BE2C (cell line): ENCODE measurements around the gene DIP2C.
"Not testable (repeated sequence)": the region's sequence is repeated elsewhere in the genome, so short reads cannot be mapped to it uniquely, and the experiment has no call there.

Experiments used
- DNase-seq: peaks from one replicate; pipeline ENCODE4 v3.0.0-alpha.2; 2020
- H3K27me3 ChIP-seq: fragments of 250-450 bp; sonication (Bioruptor Pico); 2 replicates; pipeline ENCODE4 v1.5.1; 2020; ENCODE audit warnings: mild to moderate bottlenecking
- H3K36me3 ChIP-seq: fragments of 250-450 bp; sonication (Bioruptor Pico); 2 replicates; pipeline ENCODE4 v1.5.1; 2020; ENCODE audit warnings: mild to moderate bottlenecking
- H3K4me1 ChIP-seq: fragments of 250-450 bp; sonication (Bioruptor Pico); 2 replicates; pipeline ENCODE4 v1.5.1; 2020
- H3K4me3 ChIP-seq: 2 replicates; pipeline ENCODE4 v1.5.1; 2011; ENCODE audit warnings: low read depth, low read length
- H3K9me3 ChIP-seq: fragments of 250-450 bp; sonication (Bioruptor Pico); 2 replicates; pipeline ENCODE4 v1.5.1; 2020
- CTCF ChIP-seq: IDR thresholded peaks from 2 replicates; pipeline ENCODE4 v1.5.1; 2012; ENCODE audit warnings: mild to moderate bottlenecking, low read depth, low read length

The DIP2C gene

GRCh38 chr10:651692-652091, 37.8 kb downstream of the DIP2C start:
- Histone ChIP-seq H3K36me3 (no peaks in the 10 kb centered on the region), H3K27me3 (no peaks in the 10 kb centered on the region), H3K4me3 (no peak overlapping the region), H3K9me3 (no peaks in the 10 kb centered on the region), H3K4me1 (no peaks in the 10 kb centered on the region)
- no peak for DNase-seq
- no peak for TF ChIP-seq CTCF

GRCh38 chr10:650886-651615, 38.4 kb downstream of the DIP2C start:
- no peak overlapping the region for H3K4me3 ChIP-seq
- no peaks in the 10 kb centered on the region for H3K27me3 ChIP-seq
- H3K4me1 ChIP-seq, result no peaks in the 10 kb centered on the region
- no peak for DNase-seq
- no peaks in the 10 kb centered on the region for H3K36me3 ChIP-seq
- TF ChIP-seq CTCF, result no peak
- H3K9me3 ChIP-seq, result no peaks in the 10 kb centered on the region

GRCh38 chr10:650441-650851, 39.0 kb downstream of the DIP2C start:
- TF ChIP-seq CTCF, result no peak
- Histone ChIP-seq H3K4me3 (no peak overlapping the region), H3K4me1 (no peaks in the 10 kb centered on the region), H3K9me3 (no peaks in the 10 kb centered on the region), H3K36me3 (no peaks in the 10 kb centered on the region), H3K27me3 (no peaks in the 10 kb centered on the region)
- no peak for DNase-seq

GRCh38 chr10:649798-650440, 39.5 kb downstream of the DIP2C start:
- H3K36me3 ChIP-seq, result no peaks in the 10 kb centered on the region
- H3K4me1 ChIP-seq, result no peaks in the 10 kb centered on the region
- H3K4me3 ChIP-seq, result no peak overlapping the region
- no peak for DNase-seq
- no peaks in the 10 kb centered on the region for H3K27me3 ChIP-seq
- no peaks in the 10 kb centered on the region for H3K9me3 ChIP-seq
- TF ChIP-seq CTCF, result no peak

GRCh38 chr10:649445-649797, 40.0 kb downstream of the DIP2C start:
- no peaks in the 10 kb centered on the region for H3K4me1 ChIP-seq
- no peak overlapping the region for H3K4me3 ChIP-seq
- H3K9me3 ChIP-seq, result no peaks in the 10 kb centered on the region
- DNase-seq, result no peak
- no peak for TF ChIP-seq CTCF
- no peaks in the 10 kb centered on the region for H3K27me3 ChIP-seq
- no peaks in the 10 kb centered on the region for H3K36me3 ChIP-seq

- DNase-seq, H3K36me3 ChIP-seq, H3K4me3 ChIP-seq, H3K27me3 ChIP-seq, H3K4me1 ChIP-seq, H3K9me3 ChIP-seq: not testable (repeated sequence)
These were observed 42.4 kb downstream of the DIP2C start for GRCh38 chr10:647019-647418.
